K562 (cell line): ENCODE results near the gene ZFP30. TPM values are rescaled to one million over a fixed set of nuclear protein-coding genes. Genes with fewer than 3 reads are reported as not detected.

Source experiments
- ATAC-seq: fragments of 200-7000 bp; cut with Tn5 transposase; 3 replicates; pipeline ENCODE4 v1.9.1; 2020; ENCODE audit warnings: moderate library complexity
- BruUV-seq: library from RNA; stranded (reverse); fragments of 400-500 nt; replicated peaks from 2 replicates; lab custom pipeline; 2021; lab: Mats Ljungman, UMichigan
- CTCF ChIA-PET: fragments of 300-600 bp; formaldehyde crosslinking; extraction: SDS; loops from one replicate; lab custom pipeline; 2021; ENCODE audit warnings: low intra/inter-chr PET ratio; lab: Yijun Ruan, JAX
- POLR2A ChIA-PET: fragments of 300-600, 350-650 bp; sonication (Branson Sonifier 250); formaldehyde crosslinking; extraction: SDS; loops from one replicate; lab custom pipeline; 2021; ENCODE audit warnings: antibody characterized with exemption, inconsistent platforms; lab: Yijun Ruan, JAX
- DNase-seq, 4 experiments: peaks; one replicate each; pipeline versions ENCODE4 v3.0.0 to v3.0.0-alpha.2; 2011 to 2018; ENCODE audit warnings: low spot score in 3 of 4, mixed read lengths in 3 of 4; ENCODE audit errors: extremely low read depth in 1 of 4
- FAIRE-seq: peaks from 2 replicates; lab custom pipeline; 2011; peaks lifted over from hg19 to GRCh38; lab: Jason Lieb, UNC
- H2AFZ ChIP-seq: 2 replicates; pipeline ENCODE4 v1.6.0; 2011; ENCODE audit warnings: low read depth, low read length, control low read depth, inconsistent platforms
- H3K27ac ChIP-seq: fragments of 200-600 bp; 3 replicates; pipeline ENCODE4 v1.8.0; 2011; ENCODE audit warnings: low read depth, mild to moderate bottlenecking, control low read depth, inconsistent platforms, low read length, moderate library complexity, mixed read lengths; ENCODE audit errors: extremely low read depth
- H3K27me3 ChIP-seq, 2 experiments: fragments of 300-600 bp in 1 of 2; 2 replicates in 1 of 2; 3 replicates in 1 of 2; pipeline versions ENCODE4 v1.6.0 to v1.8.0; 2011; ENCODE audit warnings: inconsistent platforms in 2 of 2, low read length in 2 of 2, mild to moderate bottlenecking in 1 of 2, mixed read lengths in 1 of 2, moderate library complexity in 1 of 2; ENCODE audit not compliant: control insufficient read depth in 2 of 2, insufficient read depth in 2 of 2
- H3K36me3 ChIP-seq: fragments of 300-600 bp; 3 replicates; pipeline ENCODE4 v1.8.0; 2011; ENCODE audit warnings: mild to moderate bottlenecking, low read length, inconsistent platforms; ENCODE audit not compliant: control insufficient read depth, insufficient read depth
- H3K4me1 ChIP-seq, 2 experiments: fragments of 200-600 bp in 1 of 2; replicated peaks in 1 of 2; 2 replicates in 1 of 2; 3 replicates in 1 of 2; pipeline versions ENCODE4 v1.5.1 to v1.8.0; 2011; ENCODE audit warnings: inconsistent platforms in 2 of 2, low read length in 2 of 2, mild to moderate bottlenecking in 1 of 2, mixed read lengths in 1 of 2, moderate library complexity in 1 of 2; ENCODE audit not compliant: control insufficient read depth in 2 of 2, insufficient read depth in 2 of 2
- H3K4me2 ChIP-seq: 2 replicates; pipeline ENCODE4 v1.6.1; 2011; ENCODE audit warnings: low read length, control low read depth, inconsistent platforms, mixed read lengths; ENCODE audit not compliant: insufficient read depth
- H3K4me3 ChIP-seq: fragments of 200-600 bp; sonication (generic), shearing (Covaris generic); 2 replicates; pipeline ENCODE4 v1.5.1; 2016; ENCODE audit warnings: control low read depth, inconsistent platforms
- H3K79me2 ChIP-seq: fragments of 200-600 bp; 3 replicates; pipeline ENCODE4 v1.8.0; 2011; ENCODE audit warnings: low read length, inconsistent platforms; ENCODE audit not compliant: control insufficient read depth, insufficient read depth
- H3K9ac ChIP-seq, 2 experiments: 2 replicates each; pipeline versions ENCODE4 v1.6.0 to v1.6.1; 2011; ENCODE audit warnings: low read depth in 2 of 2, low read length in 2 of 2, control low read depth in 1 of 2, inconsistent platforms in 1 of 2, mild to moderate bottlenecking in 1 of 2, mixed read lengths in 1 of 2; ENCODE audit not compliant: insufficient read depth in 1 of 2
- H3K9me1 ChIP-seq: one replicate; pipeline ENCODE4 v1.6.0; 2011; ENCODE audit warnings: inconsistent platforms, mild to moderate bottlenecking, low read length, moderate library complexity; ENCODE audit not compliant: control insufficient read depth, insufficient read depth
- H3K9me3 ChIP-seq: replicated peaks from 2 replicates; pipeline ENCODE4 v1.5.1; 2011; ENCODE audit warnings: low read depth, low read length, inconsistent platforms; ENCODE audit not compliant: control insufficient read depth, insufficient read depth
- H4K20me1 ChIP-seq: replicated peaks from 2 replicates; pipeline ENCODE4 v1.6.1; 2011; ENCODE audit warnings: low read length, inconsistent platforms, mixed read lengths; ENCODE audit not compliant: control insufficient read depth, insufficient read depth
- CBFA2T3 ChIP-seq: fragments of 450-650 bp; IDR thresholded peaks from 2 replicates; pipeline ENCODE4 v1.6.1; 2017
- CSDE1 ChIP-seq, 2 experiments: fragments of 450-650 bp; IDR thresholded peaks; 2 replicates each; pipeline ENCODE4 v1.6.1; 2016; ENCODE audit warnings: mild to moderate bottlenecking in 1 of 2
- L3MBTL2 ChIP-seq: fragments of 450-650 bp; IDR thresholded peaks from 2 replicates; pipeline ENCODE4 v1.6.1; 2016; ENCODE audit warnings: mild to moderate bottlenecking, moderate library complexity
- MED1 ChIP-seq: sonication (generic); formaldehyde crosslinking; IDR thresholded peaks from 2 replicates; pipeline ENCODE4 v1.8.1; 2023; ENCODE audit warnings: missing genetic modification reagents, borderline replicate concordance
- MTA3 ChIP-seq: fragments of 450-650 bp; formaldehyde crosslinking; IDR thresholded peaks from 2 replicates; pipeline ENCODE4 v1.6.1; 2017; ENCODE audit warnings: mild to moderate bottlenecking, borderline replicate concordance
- NR2F6 ChIP-seq: fragments of 450-650 bp; formaldehyde crosslinking; IDR thresholded peaks from 2 replicates; pipeline ENCODE4 v1.4.0; 2020; ENCODE audit warnings: mild to moderate bottlenecking
- RBBP5 ChIP-seq: fragments of 200-600 bp; sonication (generic); IDR thresholded peaks from 2 replicates; pipeline ENCODE4 v1.6.1; 2012; ENCODE audit warnings: borderline replicate concordance, mild to moderate bottlenecking, low read length, control low read depth, inconsistent platforms; ENCODE audit not compliant: insufficient read depth, poor library complexity, severe bottlenecking
- RBM14 ChIP-seq: fragments of 200-400 bp; formaldehyde crosslinking; IDR thresholded peaks from 2 replicates; pipeline ENCODE4 v1.6.1; 2018; ENCODE audit warnings: low read depth, mild to moderate bottlenecking, low read length, moderate library complexity, borderline replicate concordance; ENCODE audit not compliant: insufficient read depth
- RCOR1 ChIP-seq, 2 experiments: IDR thresholded peaks; 2 replicates each; pipeline ENCODE4 v1.6.1; 2012; ENCODE audit warnings: low read depth in 2 of 2, low read length in 2 of 2, borderline replicate concordance in 1 of 2, improper control_type of control experiment in 1 of 2
- RFX7 ChIP-seq: fragments of 250-450 bp; sonication (Bioruptor Pico); IDR thresholded peaks from 2 replicates; pipeline ENCODE4 v1.5.1; 2021; ENCODE audit warnings: mild to moderate bottlenecking
- RNF2 ChIP-seq: sonication (generic); IDR thresholded peaks from 2 replicates; pipeline ENCODE4 v1.6.1; 2016
- SAP30 ChIP-seq: fragments of 200-600 bp; sonication (generic); IDR thresholded peaks from 2 replicates; pipeline ENCODE4 v1.6.1; 2012; ENCODE audit warnings: borderline replicate concordance, low read depth, mild to moderate bottlenecking, moderate library complexity, low read length, control low read depth, inconsistent platforms; ENCODE audit not compliant: insufficient read depth, poor library complexity, severe bottlenecking
- SNRNP70 ChIP-seq: fragments of 200-400 bp; formaldehyde crosslinking; optimal IDR thresholded peaks from 2 replicates; pipeline ENCODE3; 2017; ENCODE audit warnings: low read depth, low read length
- SPI1 ChIP-seq: IDR thresholded peaks from 2 replicates; pipeline ENCODE4 v1.6.1; 2011; ENCODE audit warnings: low read depth, low read length, control low read depth, borderline replicate concordance
- STAT5B ChIP-seq: fragments of 250-450 bp; sonication (Bioruptor Pico); IDR thresholded peaks from 2 replicates; pipeline ENCODE4 v1.8.0; 2021; ENCODE audit warnings: mild to moderate bottlenecking, inconsistent platforms
- TGIF2 ChIP-seq: sonication (generic); formaldehyde crosslinking; IDR thresholded peaks from 2 replicates; pipeline ENCODE4 v1.8.1; 2022; ENCODE audit warnings: mild to moderate bottlenecking, missing genetic modification reagents, moderate library complexity
- ZBTB7A ChIP-seq: IDR thresholded peaks from 2 replicates; pipeline ENCODE4 v1.6.1; 2011; ENCODE audit warnings: low read depth, mild to moderate bottlenecking, low read length, moderate library complexity, borderline replicate concordance; ENCODE audit not compliant: control insufficient read depth
- ZKSCAN3 ChIP-seq: fragments of 250-450 bp; sonication (Bioruptor Pico); IDR thresholded peaks from 2 replicates; pipeline ENCODE4 v1.4.0; 2020
- ZNF354B ChIP-seq: fragments of 250-450 bp; sonication (Bioruptor Pico); IDR thresholded peaks from 2 replicates; pipeline ENCODE4 v1.4.0; 2020
- ZNF699 ChIP-seq: fragments of 250-450 bp; sonication (Bioruptor Pico); IDR thresholded peaks from 2 replicates; pipeline ENCODE4 v1.8.0; 2021; ENCODE audit warnings: mild to moderate bottlenecking, moderate library complexity; ENCODE audit not compliant: insufficient replicate concordance
- WGBS: fragments of 100-300 bp; shearing (Covaris generic); methylation state at CpG from one replicate; pipeline ENCODE4 v1.1.6; 2016; ENCODE audit warnings: low coverage, mixed read lengths; ENCODE audit not compliant: insufficient coverage; ENCODE audit errors: missing lambda C conversion rate; 5-methylcytosine and 5-hydroxymethylcytosine counted together
- in situ Hi-C: fragments of 300-500 bp; cut with MboI; formaldehyde crosslinking; loops from 4 replicates; pipeline ENCODE4 v1.15.0; 2018; ENCODE audit warnings: inconsistent platforms, mixed read lengths
- intact Hi-C: fragments of 100-400 bp; cut with micrococcal nuclease; formaldehyde crosslinking; loops from 2 replicates; pipeline ENCODE4 v1.14.2; 2022
- polyA plus RNA-seq, 8 experiments: library from polyadenylated mRNA; depleted of rRNA in 4 of 8; stranded (reverse) in 5 of 8; unstranded in 3 of 8; fragments of >200 nt; fragmentation: Nextera tagmentation in 2 of 8; fragmentation: Illumina TruSeq in 1 of 8; extraction: Ambion mirVana in 2 of 8; extraction: Trizol in 1 of 8; gene quantifications; 2 replicates each; pipeline versions ENCODE4 v1.2.1 to v1.2.3, GENCODE V29; 2011 to 2014; ENCODE audit warnings: inconsistent platforms in 1 of 8, missing spikeins in 1 of 8
- total RNA-seq, 7 experiments: library from RNA; depleted of rRNA in 6 of 7; stranded (reverse); fragments of >200 nt in 6 of 7; fragmentation: Illumina TruSeq in 2 of 7; extraction: Trizol in 2 of 7; gene quantifications; 2 replicates each; pipeline versions ENCODE4 v1.2.1 to v1.2.3, GENCODE V29; 2011 to 2021; ENCODE audit warnings: low replicate concordance in 1 of 7

ZFP30 gene
- total and polyA plus RNA-seq, 9 of the 15 experiments (the other 6 are each of a cell fraction or from before 2014, with no cell fraction given), result 1.1 to 11.3 (median 4.9) TPM

GRCh38 chr19:37655689-37656371 is 565 bp upstream of the ZFP30 start (continued):
- no peak for TF ChIP-seq ZKSCAN3 (CRISPR knock-in tag)
- TF ChIP-seq ZNF699, result no peak
- peak; percentile 93; the same call in 1 of the 2 replicates for TF ChIP-seq MTA3
- TF ChIP-seq RBM14, result no peak
- TF ChIP-seq RFX7, result no peak
- no peak for TF ChIP-seq RBBP5
- TF ChIP-seq NR2F6 (CRISPR knock-in tag), result no peak
- peak in 1 of 2 experiments; percentile 15; a peak in 1 of 4 replicates for TF ChIP-seq RCOR1 (IDR thresholded peaks at IDR 0.05; ENCODE audit: borderline replicate concordance in 1 of 2, low read depth in 2 of 2, low read length in 2 of 2)
- TF ChIP-seq STAT5B, result no peak
- TF ChIP-seq CBFA2T3, result 0 out of 2 replicates have a peak, but pooled peaks have one; percentile 13

GRCh38 chr19:37654629-37655300 is 500 bp downstream of the ZFP30 start:
- CTCF ChIA-PET, result no interaction called here
- H3K79me2 ChIP-seq, result peaks cover 26% of the 10 kb centered on the region
- 0 out of 2 replicates have a peak, but pooled peaks have one; percentile 16 for TF ChIP-seq RNF2
- TF ChIP-seq ZBTB7A, result peak; percentile 8; the same call in 1 of the 2 replicates
- no peak for TF ChIP-seq MED1
- no peak for TF ChIP-seq SPI1
- no peak for TF ChIP-seq ZNF354B
- TF ChIP-seq L3MBTL2, result no peak; the same call in 1 of the 2 replicates
- TF ChIP-seq SAP30, result no peak
- no peak for TF ChIP-seq TGIF2 (CRISPR knock-in tag)
- no peak for TF ChIP-seq SNRNP70
- TF ChIP-seq CSDE1 (IDR thresholded peaks at IDR 0.05), result no peak

More at GRCh38 chr19:37654629-37655300, 500 bp downstream of the ZFP30 start:
- Histone ChIP-seq H3K9me3 (no peaks in the 10 kb centered on the region; the same call in 1 of the 2 replicates), H2AFZ (peak overlapping the region; percentile 98), H3K4me1 (peaks cover 3 to 15% of the 10 kb centered on the region in 2 experiments; a peak in 2 of 5 replicates), H3K4me3 (peak overlapping the region; percentile 75), H3K36me3 (no peaks in the 10 kb centered on the region), H4K20me1 (no peaks in the 10 kb centered on the region), H3K27me3 (no peaks in the 10 kb centered on the region), H3K4me2 (peak overlapping the region; percentile 91), H3K9ac (peak overlapping the region; percentile 72 to 93), H3K9me1 (no peaks in the 10 kb centered on the region), H3K27ac (peak overlapping the region; percentile 82)
- BruUV-seq, result no TSS peak
- intact Hi-C loops, result no loop called here
- 0% methylated on average over 38 of the region's 40 CpGs for WGBS
- peak; percentile 79 for ATAC-seq
- FAIRE-seq, result no peak
- POLR2A ChIA-PET, result no interaction called here
- in situ Hi-C loops, result no loop called here
- peak; percentile 37 to 63 (median 38) for DNase-seq
